CD4-positive, alpha-beta memory T cell (primary cell): ENCODE data around the gene C4A. TPM values are rescaled to one million over a fixed set of nuclear protein-coding genes. Genes with fewer than 3 reads are reported as not detected.
"Not testable (repeated sequence)": the region's sequence is repeated elsewhere in the genome, so short reads cannot be mapped to it uniquely, and the experiment has no call there.

Experiments used
- CTCF ChIA-PET: fragments of 350-600 bp; sonication (Branson Sonifier 250); formaldehyde crosslinking; loops from one replicate; lab custom pipeline; 2021; ENCODE audit warnings: inconsistent platforms; ENCODE audit not compliant: partially characterized antibody; lab: Charles Lee
- POLR2A ChIA-PET: fragments of 350-600 bp; sonication (Branson Sonifier 250); formaldehyde crosslinking; loops from one replicate; lab custom pipeline; 2021; ENCODE audit not compliant: partially characterized antibody; lab: Charles Lee
- DNase-seq, 5 donors: peaks; one replicate each; pipeline versions ENCODE4 v3.0.0 to v3.0.0-alpha.2; 2020 to 2022; ENCODE audit warnings: mixed read lengths in 1 of 5
- H3K27ac ChIP-seq: one replicate; pipeline ENCODE4 v1.7.0; 2013; ENCODE audit warnings: low read depth, low read length
- H3K27me3 ChIP-seq: 2 replicates; pipeline ENCODE4 v1.7.0; 2013; ENCODE audit warnings: mild to moderate bottlenecking, low read length, moderate library complexity; ENCODE audit not compliant: insufficient read depth
- H3K36me3 ChIP-seq: 2 replicates; pipeline ENCODE4 v1.7.0; 2013; ENCODE audit warnings: mild to moderate bottlenecking, low read length, moderate library complexity; ENCODE audit not compliant: insufficient read depth
- H3K4me1 ChIP-seq: 2 replicates; pipeline ENCODE4 v1.7.0; 2013; ENCODE audit warnings: mild to moderate bottlenecking, low read length, moderate library complexity; ENCODE audit not compliant: insufficient read depth
- H3K4me3 ChIP-seq, 2 donors: one replicate each; pipeline ENCODE4 v1.7.0; 2013; ENCODE audit warnings: low read length in 2 of 2, mild to moderate bottlenecking in 1 of 2
- H3K9me3 ChIP-seq, 2 donors: one replicate each; pipeline ENCODE4 v1.7.0; 2013; ENCODE audit warnings: low read length in 2 of 2, control low read depth in 1 of 2; ENCODE audit not compliant: control insufficient read depth in 1 of 2
- H3K27ac Mint-ChIP-seq, 7 donors: one replicate each; pipeline ENCODE4 v1.8.0; 2020 to 2021; ENCODE audit warnings: mixed read lengths in 7 of 7, mild to moderate bottlenecking in 6 of 7, inconsistent platforms in 3 of 7, moderate library complexity in 3 of 7
- H3K27me3 Mint-ChIP-seq, 2 donors: one replicate each; pipeline ENCODE4 v1.8.0; 2020 to 2021; ENCODE audit warnings: mixed read lengths in 2 of 2
- H3K36me3 Mint-ChIP-seq, 2 donors: one replicate each; pipeline ENCODE4 v1.8.0; 2020 to 2021; ENCODE audit warnings: mixed read lengths in 2 of 2, inconsistent platforms in 1 of 2, mild to moderate bottlenecking in 1 of 2
- H3K4me1 Mint-ChIP-seq, 4 donors: one replicate each; pipeline ENCODE4 v1.8.0; 2020 to 2021; ENCODE audit warnings: mixed read lengths in 4 of 4, mild to moderate bottlenecking in 1 of 4
- H3K4me3 Mint-ChIP-seq, 8 donors: one replicate each; pipeline ENCODE4 v1.8.0; 2020 to 2021; ENCODE audit warnings: mixed read lengths in 8 of 8, mild to moderate bottlenecking in 7 of 8, moderate library complexity in 6 of 8, inconsistent platforms in 3 of 8
- H3K9me3 Mint-ChIP-seq, 8 donors: one replicate each; pipeline ENCODE4 v1.8.0; 2020 to 2021; ENCODE audit warnings: mixed read lengths in 8 of 8, mild to moderate bottlenecking in 5 of 8, inconsistent platforms in 3 of 8, moderate library complexity in 1 of 8
- intact Hi-C: fragments of 100-400 bp; cut with micrococcal nuclease; formaldehyde crosslinking; loops from one replicate; pipeline ENCODE4 v1.15.1; 2023
- polyA plus RNA-seq, 2 donors: library from polyadenylated mRNA; unstranded; fragments of 300-500 nt; fragmentation: Illumina TruSeq; gene quantifications; one replicate each; pipeline ENCODE4 v1.2.3, GENCODE V29; 2021
- total RNA-seq, 2 experiments: library from RNA; stranded (reverse); gene quantifications; one replicate each; pipeline ENCODE4 v1.2.3, GENCODE V29; 2021

The C4A gene
- total and polyA plus RNA-seq, 4 experiments from 2014 or later, result 0.17 to 9.8 (median 6.7) TPM; not detected in 1

GRCh38 chr6:32007086-32007485 lies 25.2 kb downstream of the C4A start:
- H3K4me3 ChIP-seq, H3K27ac Mint-ChIP-seq, H3K9me3 Mint-ChIP-seq, H3K27me3 ChIP-seq, H3K9me3 ChIP-seq, H3K36me3 Mint-ChIP-seq, H3K36me3 ChIP-seq, CTCF ChIA-PET, intact Hi-C loops, H3K4me3 Mint-ChIP-seq, POLR2A ChIA-PET, H3K27ac ChIP-seq, H3K27me3 Mint-ChIP-seq, DNase-seq, H3K4me1 ChIP-seq: not testable (repeated sequence)
- H3K4me1 Mint-ChIP-seq, result peaks cover 6 to 12% (median 8%) of the 10 kb centered on the region in 4 donors

- H3K27ac ChIP-seq, H3K4me1 ChIP-seq, H3K36me3 ChIP-seq, intact Hi-C loops, DNase-seq, H3K27me3 Mint-ChIP-seq, H3K9me3 ChIP-seq, H3K27me3 ChIP-seq, H3K4me3 ChIP-seq, CTCF ChIA-PET, H3K9me3 Mint-ChIP-seq, H3K4me3 Mint-ChIP-seq, H3K36me3 Mint-ChIP-seq, POLR2A ChIA-PET, H3K27ac Mint-ChIP-seq: not testable (repeated sequence)
- H3K4me1 Mint-ChIP-seq, result peaks cover 6 to 12% (median 8%) of the 10 kb centered on the region in 4 donors
Observed at GRCh38 chr6:32008037-32008436, 26.2 kb downstream of the C4A start.

GRCh38 chr6:32008616-32009015 lies 26.8 kb downstream of the C4A start:
- peaks cover 6 to 12% (median 8%) of the 10 kb centered on the region in 4 donors for H3K4me1 Mint-ChIP-seq
- H3K36me3 ChIP-seq, H3K4me1 ChIP-seq, H3K27ac ChIP-seq, intact Hi-C loops, H3K4me3 ChIP-seq, H3K4me3 Mint-ChIP-seq, H3K9me3 Mint-ChIP-seq, H3K27ac Mint-ChIP-seq, CTCF ChIA-PET, DNase-seq, H3K27me3 ChIP-seq, POLR2A ChIA-PET, H3K9me3 ChIP-seq, H3K27me3 Mint-ChIP-seq, H3K36me3 Mint-ChIP-seq: not testable (repeated sequence)

GRCh38 chr6:32009537-32009936 lies 27.7 kb downstream of the C4A start:
- H3K4me3 Mint-ChIP-seq, H3K27ac ChIP-seq, H3K27me3 Mint-ChIP-seq, H3K4me1 Mint-ChIP-seq, H3K4me1 ChIP-seq, H3K36me3 ChIP-seq, H3K4me3 ChIP-seq, DNase-seq, H3K27ac Mint-ChIP-seq, H3K27me3 ChIP-seq, H3K36me3 Mint-ChIP-seq, H3K9me3 Mint-ChIP-seq, intact Hi-C loops, H3K9me3 ChIP-seq, POLR2A ChIA-PET, CTCF ChIA-PET: not testable (repeated sequence)

GRCh38 chr6:32010856-32011530 lies 29.1 kb downstream of the C4A start:
- H3K27ac ChIP-seq, CTCF ChIA-PET, H3K27me3 Mint-ChIP-seq, H3K36me3 ChIP-seq, H3K36me3 Mint-ChIP-seq, H3K4me1 Mint-ChIP-seq, DNase-seq, H3K9me3 ChIP-seq, H3K27me3 ChIP-seq, H3K4me3 Mint-ChIP-seq, H3K4me1 ChIP-seq, H3K4me3 ChIP-seq, POLR2A ChIA-PET, H3K27ac Mint-ChIP-seq, H3K9me3 Mint-ChIP-seq, intact Hi-C loops: not testable (repeated sequence)

GRCh38 chr6:32012941-32013617 lies 31.2 kb downstream of the C4A start:
- CTCF ChIA-PET, H3K4me3 ChIP-seq, POLR2A ChIA-PET, H3K36me3 ChIP-seq, H3K27ac Mint-ChIP-seq, H3K4me1 Mint-ChIP-seq, intact Hi-C loops, H3K36me3 Mint-ChIP-seq, H3K9me3 ChIP-seq, H3K4me3 Mint-ChIP-seq, H3K4me1 ChIP-seq, H3K27me3 ChIP-seq, H3K9me3 Mint-ChIP-seq, DNase-seq, H3K27me3 Mint-ChIP-seq, H3K27ac ChIP-seq: not testable (repeated sequence)

- H3K9me3 ChIP-seq, CTCF ChIA-PET, DNase-seq, H3K27ac Mint-ChIP-seq, H3K36me3 Mint-ChIP-seq, intact Hi-C loops, POLR2A ChIA-PET, H3K4me1 Mint-ChIP-seq, H3K9me3 Mint-ChIP-seq, H3K4me3 ChIP-seq, H3K36me3 ChIP-seq, H3K4me1 ChIP-seq, H3K27me3 Mint-ChIP-seq, H3K4me3 Mint-ChIP-seq, H3K27ac ChIP-seq, H3K27me3 ChIP-seq: not testable (repeated sequence)
Observed at GRCh38 chr6:32013738-32014137, 31.9 kb downstream of the C4A start.
